ENCODE data around the gene POLD4.

The POLD4 gene

DNA sequence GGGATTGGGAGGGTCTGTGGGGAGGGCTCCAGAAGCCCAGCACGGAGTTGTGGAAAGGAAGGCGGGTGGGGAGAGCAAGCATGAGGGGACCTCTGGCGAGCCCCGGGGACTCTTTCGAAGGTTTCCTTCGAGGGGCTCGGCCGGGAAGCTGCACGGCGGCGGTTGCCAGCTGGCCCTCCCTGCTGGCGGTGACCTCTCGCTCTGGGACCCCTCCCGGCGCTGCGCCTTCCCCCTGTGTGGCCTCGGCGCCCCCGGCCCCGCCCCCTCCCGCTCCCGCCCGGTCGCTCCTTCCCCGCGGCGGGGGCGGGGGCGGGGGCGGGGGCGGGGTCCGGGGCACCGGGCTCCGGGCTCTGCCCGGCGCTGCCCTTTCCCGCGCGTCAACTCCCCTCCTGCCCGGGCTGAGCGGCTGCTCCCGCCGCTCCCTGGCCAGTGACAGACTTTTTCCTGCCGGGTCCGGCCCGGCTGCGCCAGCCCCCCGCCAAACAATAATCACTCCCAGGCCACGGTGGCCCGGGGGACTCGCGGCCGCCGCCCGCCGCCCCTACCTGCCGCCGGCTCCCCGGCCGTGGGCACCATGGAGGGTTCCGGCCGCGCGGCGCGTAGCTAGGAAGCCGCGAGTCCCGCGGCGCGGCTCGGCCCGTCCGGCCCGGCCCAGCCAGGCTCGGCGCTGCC is 19.1 kb upstream of the POLD4 start:
- DNase-seq (ENCODE audit: extremely low spot score, insufficient read length, low read depth) (no peak), FAIRE-seq (no peak)

DNA sequence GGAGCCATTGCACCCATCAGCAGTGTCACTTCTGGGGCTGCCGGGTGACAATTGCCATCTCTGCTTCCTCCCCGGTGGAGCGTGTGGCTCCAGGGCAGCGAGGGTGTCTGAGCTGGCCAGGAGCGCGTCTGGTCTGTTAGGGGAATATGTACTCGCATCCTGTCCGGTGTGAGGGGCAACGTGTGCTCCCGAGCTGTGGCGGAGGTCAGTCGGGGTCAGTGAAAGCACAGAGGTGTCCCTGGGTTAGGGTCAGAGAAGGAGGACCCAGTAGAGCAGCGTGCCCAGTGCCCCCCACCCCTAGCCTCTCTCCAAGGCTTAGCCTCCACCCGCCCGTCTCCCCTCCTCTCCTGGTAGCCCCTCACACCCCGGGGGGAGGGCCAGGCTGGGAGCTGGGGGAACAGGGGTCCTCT is 18.6 kb upstream of the POLD4 start:
- FAIRE-seq (no peak), DNase-seq (ENCODE audit: extremely low spot score, insufficient read length, low read depth) (no peak)

DNA sequence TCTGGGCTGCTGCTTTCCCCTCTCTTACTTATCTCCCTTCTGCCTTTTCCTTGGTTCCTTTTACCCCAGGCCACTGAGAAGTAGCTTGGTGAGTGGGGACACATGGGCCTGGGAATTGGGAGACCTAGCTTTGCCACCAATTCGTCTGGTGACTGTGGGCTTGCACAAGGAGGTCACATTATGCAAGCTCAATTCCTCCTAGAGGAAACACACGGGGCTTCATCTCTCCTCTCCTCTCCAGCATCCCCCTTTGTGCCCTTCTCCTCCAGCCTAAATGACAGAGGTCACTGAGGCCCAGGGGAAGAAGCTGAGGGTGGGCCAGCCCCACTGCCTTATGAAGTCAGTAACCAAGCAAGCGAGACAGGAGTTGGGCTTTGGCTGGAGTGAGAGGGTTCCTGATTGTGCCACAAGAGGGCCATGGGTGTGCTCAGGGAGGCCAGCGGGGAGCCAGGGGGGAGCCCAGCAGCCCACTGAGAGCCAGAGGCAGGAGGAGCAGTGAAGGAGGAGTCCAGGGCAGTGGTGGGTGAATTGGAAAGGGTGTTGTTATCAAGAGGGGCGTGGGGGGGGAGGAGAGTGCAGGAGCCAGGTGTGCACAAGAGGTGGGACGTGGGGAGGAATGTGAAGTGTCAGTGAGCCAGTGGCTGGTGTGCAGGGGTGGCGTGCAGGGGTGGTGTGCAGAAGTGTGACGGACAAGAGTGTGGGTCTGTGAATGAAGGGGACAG is 18.0 kb upstream of the POLD4 start:
- FAIRE-seq (peak; percentile 47), DNase-seq (ENCODE audit: extremely low spot score, insufficient read length, low read depth) (no peak)

DNA sequence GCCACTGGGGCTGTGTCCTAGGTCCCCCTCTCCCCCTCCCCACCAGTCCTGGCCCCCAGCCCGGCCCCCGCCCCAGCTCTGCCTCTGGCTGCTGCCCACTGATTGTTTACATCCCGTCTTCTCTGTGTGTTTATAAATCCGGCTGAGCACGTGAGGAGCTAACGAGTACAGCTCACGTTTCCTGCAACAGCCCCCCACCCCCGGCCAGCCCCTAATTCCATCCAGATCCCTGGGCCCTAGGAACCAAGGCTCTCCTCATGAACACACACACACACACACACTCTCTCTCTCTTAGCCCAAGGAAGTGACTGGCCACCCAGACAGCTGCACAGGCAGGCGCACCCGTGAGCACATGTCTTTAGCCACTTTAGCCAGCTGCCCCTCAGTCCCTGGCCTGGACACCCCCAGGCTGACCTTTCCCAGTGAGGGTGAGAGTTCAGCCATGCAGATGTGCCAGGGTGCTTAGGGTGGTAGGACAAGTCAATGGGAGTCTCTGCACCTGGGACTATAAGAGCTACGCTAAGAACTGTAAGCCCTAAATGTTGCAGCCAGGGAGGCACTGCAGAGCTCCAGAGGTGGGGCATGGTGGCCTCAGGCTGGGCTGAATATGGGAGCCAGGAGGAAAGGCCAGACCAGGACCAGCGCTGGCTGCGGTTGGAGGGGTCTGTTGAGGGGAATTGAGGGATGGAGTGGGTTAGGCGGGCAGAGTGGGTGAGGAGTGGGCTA is 17.2 kb upstream of the POLD4 start:
- DNase-seq (ENCODE audit: extremely low spot score, insufficient read length, low read depth): no peak
- FAIRE-seq: no peak

DNA sequence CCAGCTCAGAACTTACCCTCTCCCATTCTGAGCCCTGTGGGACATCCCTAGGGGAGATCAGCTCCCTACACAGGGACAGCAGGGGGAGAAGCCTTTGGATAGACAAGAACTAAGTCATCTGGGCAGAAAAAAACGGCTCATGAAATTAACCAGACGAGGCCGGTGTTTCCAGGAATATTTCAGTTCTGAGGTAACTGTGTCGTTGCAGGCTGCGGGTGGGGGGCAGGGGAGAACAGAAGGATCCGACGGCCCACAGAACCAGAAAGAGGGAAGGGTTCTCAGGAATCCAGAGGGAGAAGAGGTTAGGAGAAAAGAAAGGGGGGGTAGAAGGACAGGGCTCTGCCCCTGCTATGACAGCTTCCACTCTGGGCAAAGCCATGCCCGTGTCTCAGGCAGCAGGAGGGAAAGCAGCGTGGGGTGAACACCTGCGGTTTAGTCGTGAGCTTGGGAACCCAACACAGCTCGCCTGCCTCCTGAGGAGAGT is 16.5 kb upstream of the POLD4 start:
- DNase-seq (ENCODE audit: extremely low spot score, insufficient read length, low read depth): no peak

DNA sequence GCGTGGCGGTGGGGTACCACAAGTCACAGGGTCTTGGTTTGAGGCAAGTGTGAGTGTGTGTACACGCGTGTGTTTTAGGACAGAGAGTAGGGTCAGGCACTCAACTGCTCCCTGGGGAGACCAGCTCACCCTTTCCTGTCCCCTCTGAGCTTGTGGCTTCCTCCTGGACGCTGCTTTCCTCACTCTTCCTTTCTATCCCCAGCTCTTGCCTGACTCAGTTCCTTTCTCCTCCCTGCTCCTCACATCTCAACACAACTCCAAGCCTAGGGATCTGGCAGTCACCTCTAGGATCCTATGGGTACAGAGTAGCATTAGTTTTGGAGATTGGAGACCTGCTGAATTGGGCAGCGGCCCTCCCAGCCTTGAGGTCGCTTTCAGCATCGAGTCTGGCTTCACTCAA is 15.9 kb upstream of the POLD4 start:
- no peak for FAIRE-seq
- DNase-seq (ENCODE audit: extremely low spot score, insufficient read length, low read depth): no peak

More for the DNA sequence above, 16.5 kb upstream of the POLD4 start:
- no peak for FAIRE-seq

DNA sequence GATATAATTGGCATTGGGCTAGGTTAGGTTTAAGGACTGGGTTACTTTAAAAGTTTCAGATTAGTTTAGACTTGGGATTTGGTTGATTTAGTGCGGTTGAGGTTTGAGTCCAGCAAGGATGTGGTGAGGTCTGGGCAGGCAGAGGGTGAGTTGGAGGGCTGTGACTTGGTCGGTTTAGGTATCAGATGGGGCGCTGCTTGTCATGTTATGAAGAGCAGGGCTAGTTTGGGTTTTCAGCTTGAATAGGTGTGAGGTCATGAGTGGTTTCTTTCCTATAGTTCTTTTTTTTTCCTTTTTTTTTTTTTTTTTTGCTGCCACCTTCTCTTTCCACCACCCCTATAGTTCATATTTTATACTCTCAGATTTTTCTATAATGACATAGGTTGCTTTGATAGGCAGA is 15.3 kb upstream of the POLD4 start:
- DNase-seq (ENCODE audit: extremely low spot score, insufficient read length, low read depth): no peak
- FAIRE-seq: peak; percentile 94

DNA sequence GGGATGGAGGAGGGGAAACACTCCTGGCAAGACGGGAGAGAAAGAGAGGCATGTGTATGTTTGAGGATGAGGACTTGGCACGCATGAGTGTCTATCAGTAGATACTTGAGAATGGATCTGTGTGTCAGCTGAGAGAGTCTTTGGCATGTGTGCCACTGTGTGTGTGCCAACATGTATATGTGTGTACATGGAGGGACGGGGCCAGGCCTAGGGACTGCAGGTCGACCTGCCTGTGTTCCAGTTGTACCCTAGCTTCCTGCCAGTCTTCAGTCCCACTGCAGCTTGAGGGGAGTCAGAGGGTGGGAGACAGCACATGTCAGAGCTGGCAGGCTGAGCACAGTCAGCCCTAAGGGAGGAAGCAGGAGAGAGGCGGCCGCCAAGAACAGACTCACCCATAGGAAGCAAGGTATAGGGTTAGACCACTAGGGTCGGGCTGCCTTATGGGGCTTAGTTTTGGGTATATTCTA is 14.4 kb upstream of the POLD4 start:
- FAIRE-seq: no peak
- DNase-seq (ENCODE audit: extremely low spot score, insufficient read length, low read depth): no peak

DNA sequence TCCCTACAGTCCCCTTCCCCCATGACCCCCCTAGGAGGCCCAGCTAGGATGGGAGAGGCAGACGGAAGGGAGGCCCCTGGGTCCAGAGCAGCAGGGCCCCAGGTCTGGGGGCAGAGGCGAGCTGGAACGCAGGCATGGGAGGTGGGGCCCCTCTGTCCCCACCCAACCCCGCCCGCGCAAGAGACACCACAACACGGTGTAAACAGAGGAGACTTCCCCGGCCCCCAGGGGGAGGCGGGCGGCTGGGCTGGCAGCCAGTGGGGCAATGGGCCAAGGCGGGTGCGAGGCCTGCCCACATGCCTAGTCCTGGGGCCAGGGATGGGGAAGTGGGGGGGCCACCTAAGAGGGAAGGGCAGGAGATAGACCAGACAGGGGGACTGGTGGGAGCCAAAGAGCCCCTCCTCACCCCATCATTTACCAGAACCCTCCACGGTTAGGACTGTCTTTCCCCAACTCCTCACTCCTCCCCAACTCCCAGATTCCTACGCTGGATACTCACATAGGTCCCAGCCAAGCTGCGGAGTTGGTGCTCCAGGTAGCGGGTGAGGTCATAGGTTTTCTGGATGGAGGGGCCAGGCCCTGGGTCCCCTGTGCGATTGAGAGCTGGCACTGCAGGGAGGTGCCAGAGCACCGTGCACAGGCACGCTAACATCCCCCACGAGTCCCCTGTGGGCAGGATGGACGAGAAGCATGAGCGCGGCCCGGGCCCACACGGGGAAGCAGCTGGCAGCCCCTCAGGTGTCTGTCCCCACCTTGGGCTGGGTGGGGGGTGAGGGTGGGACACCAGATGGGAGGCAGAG is 13.8 kb upstream of the POLD4 start:
- DNase-seq (ENCODE audit: extremely low spot score, insufficient read length, low read depth) (no peak), FAIRE-seq (no peak)

DNA sequence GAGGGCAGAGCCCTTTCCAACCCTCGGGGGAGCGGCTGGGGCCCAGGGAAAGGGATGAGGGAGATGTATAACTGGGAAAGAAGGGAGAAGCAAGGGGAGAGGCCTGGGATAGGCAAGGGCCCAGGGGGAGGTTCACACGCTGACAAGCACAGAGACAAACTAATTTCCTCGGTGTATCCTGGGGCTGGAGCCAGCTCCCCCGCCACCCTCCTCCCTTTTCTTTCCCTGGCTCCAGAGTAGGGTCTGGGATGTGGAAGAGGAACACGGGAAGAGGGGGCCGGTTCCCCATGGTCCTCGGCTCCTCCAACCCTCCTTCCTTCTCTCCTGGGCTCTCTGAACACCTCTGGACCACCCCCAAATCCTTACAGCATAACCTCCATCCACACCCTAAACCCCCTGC is 13.2 kb upstream of the POLD4 start:
- FAIRE-seq (no peak), DNase-seq (ENCODE audit: extremely low spot score, insufficient read length, low read depth) (no peak)

DNA sequence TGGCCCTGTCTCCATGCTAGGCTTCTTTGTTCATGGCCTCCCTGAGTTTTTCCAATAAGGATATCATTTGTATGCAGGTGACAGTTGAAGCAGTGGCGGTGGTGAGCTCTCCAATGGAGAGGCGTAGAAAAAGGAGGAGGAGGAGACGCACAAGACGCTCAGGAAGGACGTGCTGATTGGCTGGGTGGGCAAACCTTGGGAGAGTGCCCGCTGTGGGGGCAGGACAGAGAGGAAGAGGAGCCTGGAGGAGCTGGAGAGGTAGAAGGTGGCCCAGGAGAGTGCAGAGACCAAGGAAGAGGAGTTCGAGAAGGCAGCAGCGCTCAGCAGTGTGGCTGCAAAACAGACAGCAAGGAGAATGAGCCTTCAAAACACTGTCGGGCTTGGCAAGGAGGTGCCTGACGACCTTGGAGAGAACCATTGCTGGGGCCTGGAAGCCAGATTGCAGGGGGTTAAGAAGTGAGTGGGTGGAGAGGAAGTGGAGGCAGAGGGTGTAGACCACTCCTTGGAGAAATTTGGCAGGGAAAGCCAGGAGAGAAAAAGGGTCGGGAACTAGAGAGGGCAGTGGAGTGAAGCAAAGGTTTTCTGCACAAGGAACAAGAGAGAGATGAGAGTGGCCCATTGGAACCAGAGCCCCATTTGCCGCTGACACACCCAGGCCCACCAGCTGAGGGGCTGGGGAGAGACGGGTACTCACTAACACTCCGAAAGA is 12.5 kb upstream of the POLD4 start:
- FAIRE-seq (no peak), DNase-seq (ENCODE audit: extremely low spot score, insufficient read length, low read depth) (no peak)

DNA sequence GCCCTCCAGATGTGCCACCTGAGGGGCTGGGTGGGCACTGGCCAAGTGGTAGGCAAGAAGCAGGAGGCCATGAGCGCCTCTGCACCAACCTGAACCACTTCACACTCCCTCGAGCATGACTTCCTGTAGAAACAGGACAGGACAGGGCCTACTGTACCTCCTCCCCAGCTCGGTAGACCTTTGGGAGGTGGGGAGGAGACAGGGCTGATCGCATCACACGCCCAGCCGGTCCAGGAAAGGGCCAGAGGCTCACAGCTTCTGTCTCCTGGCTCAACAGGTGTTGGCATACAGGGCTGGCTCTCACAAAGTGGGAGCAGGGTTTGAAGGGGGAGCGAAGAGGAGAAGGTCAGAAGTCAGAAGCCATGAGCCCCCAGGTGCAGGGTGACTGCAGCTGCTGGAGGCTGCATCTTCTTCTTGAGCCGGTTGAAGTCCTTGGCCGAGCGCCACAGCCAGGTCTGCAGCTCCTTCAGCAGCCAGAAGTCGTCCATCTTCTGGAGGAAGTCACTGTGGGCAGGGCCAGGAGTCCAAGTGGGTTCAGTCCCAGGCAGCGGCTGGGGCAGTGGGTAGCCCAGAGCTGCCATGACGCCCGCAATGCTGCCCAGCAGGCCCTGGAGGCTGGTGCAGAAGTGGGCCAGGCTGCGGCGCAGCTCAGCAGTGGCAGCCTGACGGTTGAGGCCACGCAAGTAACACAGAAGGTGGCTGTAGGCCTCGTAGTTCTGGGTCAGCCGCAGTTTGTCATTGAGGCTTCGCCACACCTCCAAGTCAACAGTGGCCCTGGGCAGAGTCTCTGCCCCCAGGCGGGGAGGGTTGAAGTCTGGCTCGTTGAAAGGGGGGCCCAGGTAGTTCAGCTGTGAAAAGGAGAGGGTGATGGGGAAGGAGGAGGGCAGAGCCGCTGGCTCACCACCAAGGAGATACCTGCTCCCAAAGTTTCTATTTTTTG is 11.7 kb upstream of the POLD4 start:
- DNase-seq (ENCODE audit: extremely low spot score, insufficient read length, low read depth) (no peak), FAIRE-seq (peak; percentile 47)

DNA sequence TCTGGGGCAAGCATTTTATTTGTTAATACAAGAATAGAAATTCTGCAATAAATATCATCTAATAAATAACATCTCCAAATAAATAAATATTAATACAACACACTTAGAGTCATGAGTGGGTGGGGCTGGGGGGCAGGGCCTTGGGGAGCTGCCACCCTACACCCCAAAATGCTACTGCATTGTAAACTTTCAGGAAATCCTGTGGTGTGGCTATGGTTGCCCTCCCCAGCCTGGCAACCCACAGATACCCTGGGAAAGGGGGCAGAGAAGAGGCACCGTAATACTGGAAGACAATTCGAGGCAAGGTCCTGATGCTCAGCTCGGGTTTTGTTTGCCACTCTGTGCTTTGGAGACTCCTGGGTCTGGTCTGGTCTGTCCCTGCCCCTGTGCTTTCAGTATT is 10.8 kb upstream of the POLD4 start:
- FAIRE-seq: no peak
- no peak for DNase-seq (ENCODE audit: extremely low spot score, insufficient read length, low read depth)

DNA sequence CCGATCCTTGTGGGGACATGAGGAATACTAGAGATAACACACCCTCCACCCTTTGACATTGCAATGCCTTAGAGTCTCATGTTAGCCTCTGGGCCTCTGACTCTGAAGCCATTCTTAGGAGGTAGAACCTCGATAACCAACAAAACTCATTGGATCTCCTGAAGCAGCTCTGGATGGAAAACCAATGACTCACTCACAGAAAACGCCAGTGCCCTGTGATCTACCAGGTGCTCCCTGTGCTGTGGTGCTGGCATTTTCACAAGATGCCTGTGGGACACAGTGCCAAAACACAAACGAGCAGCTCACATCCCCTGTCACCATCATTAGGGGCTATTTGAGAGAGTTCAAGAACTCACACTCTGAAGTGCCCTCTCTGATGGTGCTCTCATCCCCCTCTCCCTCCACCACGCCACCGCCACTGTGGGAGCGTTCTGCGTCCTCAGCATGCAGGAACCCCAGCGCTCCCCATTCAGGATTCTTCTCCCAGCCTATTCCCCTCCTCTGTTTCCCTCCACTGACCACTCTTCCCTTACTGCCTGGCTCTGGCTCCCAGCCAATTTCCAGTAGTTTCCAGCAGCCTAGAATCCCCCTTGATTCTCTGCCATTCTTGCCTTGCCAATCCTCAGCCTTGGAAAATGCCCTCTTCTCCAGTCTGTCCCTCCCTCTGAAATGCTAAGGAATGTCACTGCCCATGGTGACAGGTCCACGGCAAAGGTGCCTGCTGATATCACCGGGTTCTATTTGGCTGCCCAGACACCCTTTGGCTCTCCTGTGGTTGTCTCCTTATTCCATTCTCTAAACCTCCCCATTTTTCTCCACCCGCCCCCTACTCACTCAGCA is 4.7 kb upstream of the POLD4 start:
- DNase-seq (ENCODE audit: extremely low spot score, insufficient read length, low read depth) (no peak), FAIRE-seq (no peak)

DNA sequence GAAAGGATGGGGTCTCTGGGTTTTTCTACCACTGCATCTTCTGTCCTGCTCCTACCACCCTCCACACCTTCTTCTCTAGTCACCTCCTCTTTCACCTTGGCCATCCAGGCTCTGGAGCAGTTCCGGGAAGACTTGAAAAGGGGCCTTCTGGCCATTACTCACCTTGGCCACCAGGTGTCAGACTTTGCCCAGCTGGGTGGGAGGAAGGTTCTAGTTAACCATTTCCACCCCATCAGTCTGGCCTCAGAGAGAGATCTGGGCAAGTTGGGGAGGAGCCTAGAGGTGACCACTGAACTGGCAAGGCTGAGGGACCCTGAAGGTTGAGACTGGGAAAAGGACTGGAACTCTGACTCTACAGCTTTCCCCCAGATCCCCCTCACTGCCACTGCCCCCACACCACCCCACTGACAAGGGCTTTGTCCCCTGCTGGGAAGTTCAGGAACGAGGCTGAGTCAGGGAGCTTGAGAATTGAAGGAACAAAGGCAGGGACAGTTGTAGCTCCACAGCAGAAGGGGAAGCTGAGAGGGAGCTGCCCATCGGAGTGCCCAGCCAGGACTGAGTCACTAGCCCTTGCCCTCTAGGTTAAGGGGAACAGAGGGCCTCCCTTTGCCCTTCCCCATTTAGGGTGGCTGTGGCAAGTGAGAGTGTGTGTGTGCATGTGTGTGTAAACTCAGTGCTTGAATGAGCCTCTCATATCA is 3.7 kb upstream of the POLD4 start:
- peak; percentile 76 for FAIRE-seq
- DNase-seq (ENCODE audit: extremely low spot score, insufficient read length, low read depth): no peak

DNA sequence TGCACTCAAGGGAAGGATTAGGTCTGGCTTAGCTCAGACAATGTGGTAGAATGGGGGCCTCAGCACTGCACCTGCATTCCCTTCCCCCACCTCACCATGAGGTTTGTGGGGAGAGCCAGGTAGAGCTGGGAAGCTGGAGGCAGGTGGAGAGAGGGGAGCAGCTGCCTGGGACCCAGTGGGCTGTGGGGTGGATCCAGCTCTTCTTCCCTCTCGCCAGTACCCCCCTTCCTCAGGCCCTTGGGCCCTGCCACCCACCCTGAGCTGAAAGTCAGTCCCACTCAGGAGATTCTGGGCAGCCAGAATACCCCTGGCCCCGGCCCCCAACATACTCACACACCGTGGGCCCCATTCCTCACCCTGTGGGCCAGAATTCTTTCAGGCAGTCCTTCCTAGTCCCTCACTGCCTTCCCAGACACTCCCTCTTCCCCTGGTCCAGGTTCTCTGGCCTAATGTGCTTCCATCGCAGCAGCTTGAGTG is 3.1 kb upstream of the POLD4 start:
- FAIRE-seq (no peak), DNase-seq (ENCODE audit: extremely low spot score, insufficient read length, low read depth) (no peak)

DNA sequence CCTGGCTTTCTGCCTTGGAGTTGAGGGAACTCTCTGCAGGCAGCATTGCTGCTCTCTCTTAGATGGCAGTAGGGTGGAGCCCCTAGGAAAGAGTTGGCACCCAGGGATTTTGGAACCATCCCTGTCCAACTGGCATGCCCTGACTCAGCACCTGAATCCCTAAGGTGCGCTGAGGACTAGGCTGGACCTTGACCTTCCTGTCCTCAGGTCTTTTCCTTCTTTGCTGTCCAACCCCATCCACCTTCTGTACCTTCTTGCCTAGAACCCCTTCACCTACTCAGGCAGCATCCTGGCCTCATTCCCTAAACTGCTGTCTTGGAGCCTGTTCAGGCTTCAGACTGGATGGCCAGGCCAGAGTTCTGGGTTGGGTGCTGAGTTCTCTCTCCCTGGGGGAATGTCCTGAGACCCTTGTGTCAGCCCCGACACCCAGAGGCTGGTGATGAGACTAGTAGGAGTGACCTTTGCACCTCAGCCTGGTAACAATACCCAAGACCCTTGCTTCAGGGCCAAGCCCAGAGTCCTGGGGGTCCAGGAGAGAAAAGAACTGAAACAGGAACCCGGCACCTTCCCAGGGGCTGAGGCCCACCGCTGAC is 2.5 kb upstream of the POLD4 start:
- FAIRE-seq: no peak
- DNase-seq (ENCODE audit: extremely low spot score, insufficient read length, low read depth): no peak
